Superior temporal gyrus (tissue), 1 donor: Measurements from ENCODE around the gene TRIM63.
A peak's percentile ranks its signal among the peaks of the same experiment; 100 is the strongest.

Experiments used
- DNase-seq: peaks from one replicate; pipeline ENCODE4 v3.0.0-alpha.2; 2016; ENCODE audit errors: extremely low spot score

The TRIM63 gene

GRCh38 chr1:26034504-26035202, 32.8 kb downstream of the TRIM63 start:
- DNase-seq, result no peak

DNA sequence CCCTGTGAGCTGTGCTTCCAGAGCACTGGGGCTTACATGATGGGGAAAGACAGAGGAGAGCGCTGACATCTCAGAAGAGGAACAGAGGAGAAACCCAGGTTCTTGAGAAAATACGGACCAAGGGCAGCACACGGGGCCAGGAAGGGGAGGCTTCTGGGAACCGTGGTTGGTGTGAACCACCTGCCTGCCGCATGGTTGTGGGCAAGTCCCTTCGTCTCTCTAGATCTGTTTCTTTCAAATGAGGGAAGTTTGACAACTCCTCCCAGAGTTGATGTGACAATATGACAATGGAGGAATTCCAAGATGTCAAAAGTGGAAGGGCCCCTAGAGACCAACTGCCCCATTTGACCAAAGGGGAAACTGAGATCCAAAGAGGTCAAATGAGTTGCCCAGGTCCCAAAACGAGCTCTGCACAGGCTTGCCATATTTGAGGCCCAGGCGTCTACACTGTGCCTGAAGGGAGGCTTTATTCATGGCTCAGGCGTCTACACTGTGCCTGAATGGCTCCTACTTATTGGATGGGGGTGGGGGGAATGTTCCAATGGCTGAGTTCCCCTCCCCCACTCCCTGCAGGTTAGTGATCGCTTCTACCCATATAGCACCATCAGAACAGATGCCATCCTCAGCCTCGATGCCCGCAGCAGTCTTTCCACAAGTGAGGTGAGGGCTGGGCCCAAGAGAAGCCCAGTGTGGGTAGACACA, 34.6 kb downstream of the TRIM63 start:
- DNase-seq, result no peak

DNA sequence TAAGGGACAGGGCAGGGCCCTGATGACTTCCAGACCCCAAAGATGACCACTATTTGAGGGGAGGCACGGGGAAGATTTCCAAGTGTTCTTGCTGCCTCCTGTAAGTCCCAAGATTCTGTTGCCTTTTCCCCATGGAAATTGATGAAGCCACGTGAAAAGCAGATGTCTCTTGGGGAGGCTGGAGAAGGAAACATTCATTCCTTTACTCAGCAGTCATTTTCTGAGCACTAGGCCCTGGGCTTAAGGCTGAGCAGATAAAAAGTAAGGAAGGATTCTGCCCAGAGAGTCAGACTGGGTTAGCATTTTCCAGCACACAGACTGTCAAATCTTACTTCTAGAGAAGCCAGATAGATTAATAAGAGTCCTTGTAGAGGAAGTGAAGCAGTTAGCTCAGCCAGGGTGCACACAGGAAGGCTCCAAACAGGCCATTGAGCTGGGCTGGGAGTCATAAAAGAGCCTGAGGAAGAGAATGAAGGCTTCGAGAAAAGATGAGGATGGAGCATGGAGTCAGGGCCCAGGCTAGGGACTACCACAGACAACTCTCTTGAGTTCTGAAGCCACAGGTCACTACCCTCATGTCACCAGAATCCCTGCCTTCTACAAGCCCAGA, 35.7 kb downstream of the TRIM63 start:
- no peak for DNase-seq

DNA sequence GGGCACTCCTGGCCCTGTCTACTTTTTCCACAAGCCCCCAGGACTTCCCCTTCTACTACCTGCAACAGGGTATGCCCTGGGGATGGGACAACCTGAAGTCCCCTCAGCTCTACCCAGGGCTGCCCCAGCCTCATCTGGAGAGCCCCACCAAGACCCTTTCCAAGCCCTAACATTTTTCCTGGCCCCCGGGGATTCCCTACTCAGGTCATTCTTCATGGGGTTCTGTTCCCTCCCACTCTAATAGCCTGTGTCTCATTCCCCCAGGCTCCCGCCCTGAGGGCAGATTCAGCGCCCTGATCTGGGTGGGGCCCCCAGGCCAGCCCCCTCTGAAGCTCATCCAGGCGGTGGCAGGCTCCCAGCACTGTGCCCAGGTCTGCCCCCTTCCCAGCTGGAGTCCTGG, 36.2 kb downstream of the TRIM63 start:
- no peak for DNase-seq

- peak; percentile 33 for DNase-seq
Measured at GRCh38 chr1:26029864-26030481, 37.5 kb downstream of the TRIM63 start.

DNA sequence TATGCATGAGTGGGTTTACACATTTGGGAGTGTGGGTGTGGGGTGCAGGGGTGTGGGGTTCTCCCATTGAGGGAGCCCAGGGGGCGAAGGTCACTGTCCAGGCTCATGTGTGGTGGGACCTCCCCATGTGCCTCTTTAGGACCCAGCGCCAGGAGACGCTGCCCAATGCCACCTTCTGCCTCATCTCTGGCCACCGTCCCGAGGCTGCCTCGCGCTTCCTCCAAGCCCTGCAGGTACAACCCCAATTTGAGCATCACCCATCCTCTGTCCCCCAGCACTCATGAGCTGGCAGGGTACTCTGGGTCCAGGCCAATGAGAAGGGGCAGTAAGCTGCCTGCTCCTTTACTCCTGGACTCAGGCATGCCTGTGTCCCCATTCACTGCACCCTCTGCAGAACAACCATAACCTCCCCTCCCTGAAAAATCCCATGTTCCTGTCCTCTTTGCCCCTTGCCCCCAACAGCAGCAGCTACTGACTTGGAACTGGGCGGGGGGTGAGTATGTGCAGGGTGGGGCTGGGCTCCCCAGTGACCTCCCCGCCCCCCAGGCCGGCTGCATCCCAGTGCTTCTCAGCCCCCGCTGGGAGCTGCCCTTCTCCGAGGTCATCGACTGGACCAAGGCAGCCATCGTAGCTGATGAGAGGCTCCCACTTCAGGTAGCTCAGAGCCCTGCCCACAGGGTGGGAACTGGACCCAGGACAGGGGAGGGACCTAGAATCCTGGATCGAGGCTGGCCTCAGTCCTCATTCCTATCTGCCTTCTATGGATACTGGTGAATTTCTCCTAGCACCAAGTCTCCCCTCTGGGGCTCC, 38.2 kb downstream of the TRIM63 start:
- DNase-seq, result no peak

DNA sequence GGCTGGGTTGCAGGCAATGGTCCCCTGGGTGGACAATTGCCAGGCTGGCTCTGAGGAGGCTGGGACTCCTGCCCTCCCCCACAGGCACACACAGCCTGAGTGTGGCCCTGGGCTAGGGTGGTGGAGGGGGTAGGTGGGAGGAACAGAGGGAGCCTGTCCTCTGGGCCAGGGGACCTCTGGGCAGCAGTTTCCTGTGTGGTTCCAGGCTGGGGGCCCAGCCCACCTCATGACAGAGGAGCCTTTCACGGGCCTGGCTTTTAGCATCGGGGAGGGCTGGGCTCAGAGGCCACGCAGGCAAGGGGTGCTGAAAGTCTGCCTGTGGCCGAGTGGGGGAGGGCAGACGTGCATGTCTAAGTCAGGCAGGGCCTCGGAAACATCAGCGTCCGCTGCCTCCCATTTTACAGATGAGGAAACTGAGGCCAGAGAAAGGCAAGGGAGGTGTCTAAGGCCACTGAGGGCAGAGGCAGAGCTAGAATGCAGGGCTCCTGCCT, 38.9 kb downstream of the TRIM63 start:
- DNase-seq, result no peak

DNA sequence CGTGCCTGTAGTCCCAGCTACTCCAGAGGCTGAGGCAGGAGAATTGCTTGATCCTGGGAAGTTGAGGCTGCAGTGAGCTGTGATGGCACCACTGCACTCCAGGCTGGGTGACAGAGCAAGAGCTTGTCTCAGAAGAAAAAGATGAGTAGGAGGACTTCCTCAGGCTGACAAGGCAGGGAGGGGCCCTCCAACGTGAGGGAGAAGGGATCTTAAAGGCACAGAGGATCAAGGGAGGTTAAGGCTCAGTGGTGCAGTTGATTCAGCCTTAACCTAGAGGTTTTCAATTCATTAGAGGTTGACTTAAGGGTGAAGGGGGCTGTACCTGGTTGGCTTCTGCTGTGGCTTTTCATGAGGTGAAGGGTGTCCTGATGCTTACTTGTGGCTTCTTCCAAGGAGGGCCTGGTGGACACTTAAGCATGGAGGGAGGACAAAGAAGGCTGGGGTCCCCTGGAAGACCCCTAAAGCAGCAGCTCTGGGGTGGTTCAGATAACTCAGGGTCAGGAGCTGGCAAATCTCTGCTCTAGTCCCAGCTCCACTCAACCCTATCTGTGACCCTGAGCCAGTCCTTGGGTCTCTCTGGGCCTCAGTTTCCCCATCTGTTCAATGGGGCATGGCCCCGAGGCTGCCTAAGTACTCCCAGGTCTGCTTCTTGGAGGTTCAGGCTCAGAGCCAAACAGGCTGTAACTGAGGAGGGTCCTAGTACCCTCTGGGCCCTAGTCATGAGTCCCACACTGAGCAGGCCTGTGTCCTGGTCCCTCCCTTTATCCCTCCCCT, 39.5 kb downstream of the TRIM63 start:
- no peak for DNase-seq

- DNase-seq, result no peak
Measured at GRCh38 chr1:26025517-26025916, 41.9 kb downstream of the TRIM63 start.

DNA sequence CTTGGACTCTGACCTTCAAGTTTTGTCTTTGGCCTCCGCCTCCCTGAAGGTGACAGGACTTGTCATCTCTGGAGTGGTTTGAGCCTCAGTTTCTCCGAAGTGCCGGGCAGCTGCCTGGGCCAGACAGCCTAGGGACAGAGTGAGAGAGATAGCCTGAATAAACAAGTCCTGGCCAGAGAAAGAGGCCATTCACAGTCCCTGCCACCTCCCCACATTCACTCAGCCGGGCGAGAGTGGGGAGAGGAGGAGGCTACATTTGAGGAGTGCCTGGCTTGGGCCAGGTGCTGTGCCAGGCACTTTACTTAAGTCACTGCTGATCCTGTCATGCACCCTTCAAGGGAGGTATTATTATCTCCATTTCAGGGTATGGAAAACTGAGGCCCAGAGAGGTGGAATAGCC, 42.4 kb downstream of the TRIM63 start:
- no peak for DNase-seq

- peak; percentile 16 for DNase-seq
Measured at GRCh38 chr1:26023826-26024225, 43.6 kb downstream of the TRIM63 start.

DNA sequence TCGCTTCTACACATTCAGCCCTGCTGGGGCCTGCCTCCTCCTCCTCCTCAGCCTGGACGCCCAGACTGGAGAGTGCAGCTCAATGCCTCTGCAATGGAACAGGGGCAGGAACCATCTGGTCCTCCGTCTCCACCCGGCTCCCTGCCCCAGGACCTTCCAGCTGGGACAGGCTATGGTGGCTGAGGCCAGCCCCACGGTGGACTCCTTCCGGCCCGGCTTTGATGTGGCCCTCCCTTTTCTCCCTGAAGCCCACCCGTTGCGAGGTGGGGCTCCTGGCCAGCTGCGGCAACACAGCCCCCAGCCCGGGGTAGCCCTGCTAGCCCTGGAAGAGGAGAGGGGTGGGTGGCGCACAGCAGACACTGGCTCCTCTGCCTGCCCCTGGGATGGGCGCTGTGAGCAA, 44.4 kb downstream of the TRIM63 start:
- no peak for DNase-seq

GRCh38 chr1:26022404-26022779, 45.0 kb downstream of the TRIM63 start:
- no peak for DNase-seq

DNA sequence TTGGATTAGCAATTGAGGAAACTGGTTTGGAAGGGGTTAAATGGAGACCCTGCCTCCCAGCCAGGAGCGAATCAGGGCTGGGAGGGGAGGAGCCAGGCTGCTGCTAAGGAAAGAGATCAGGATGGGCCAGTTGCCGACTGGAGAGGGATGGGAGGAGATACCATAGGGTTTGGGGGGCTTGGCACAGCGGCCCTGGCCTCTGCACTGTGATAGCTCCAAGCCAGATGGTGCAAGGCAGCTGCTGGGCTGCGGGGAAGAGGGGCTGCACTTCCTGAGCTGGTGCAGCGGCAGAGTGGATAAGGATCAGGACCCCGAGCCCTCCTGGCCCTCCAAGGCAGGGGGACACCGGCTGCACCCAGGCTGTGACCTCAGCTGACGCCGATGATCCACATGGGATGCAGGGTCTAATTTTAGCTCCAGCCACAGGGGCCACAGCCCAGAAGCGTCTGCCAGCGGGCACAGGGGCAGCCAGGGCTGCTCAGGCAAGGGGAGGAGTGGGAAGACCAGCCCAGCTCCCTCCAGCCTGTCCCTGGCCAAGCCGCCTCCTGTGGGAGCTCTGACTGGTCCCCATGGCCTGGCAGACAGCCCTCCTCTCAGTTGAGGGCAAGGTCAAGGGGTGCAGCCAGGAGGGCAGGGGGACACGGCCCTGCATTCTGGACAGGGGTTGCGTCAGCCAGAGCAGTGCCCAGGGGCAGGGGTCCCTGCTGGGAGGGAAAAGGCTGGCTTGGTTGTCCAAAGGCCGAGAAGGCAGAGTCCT, 45.6 kb downstream of the TRIM63 start, which contains the start of gene EXTL1:
EXTL1 (plus strand) TSS at position 129 of the 757 bp plus-strand sequence. CDS start 872 bp downstream, outside the sequence.
- DNase-seq, result peak; percentile 66

DNA sequence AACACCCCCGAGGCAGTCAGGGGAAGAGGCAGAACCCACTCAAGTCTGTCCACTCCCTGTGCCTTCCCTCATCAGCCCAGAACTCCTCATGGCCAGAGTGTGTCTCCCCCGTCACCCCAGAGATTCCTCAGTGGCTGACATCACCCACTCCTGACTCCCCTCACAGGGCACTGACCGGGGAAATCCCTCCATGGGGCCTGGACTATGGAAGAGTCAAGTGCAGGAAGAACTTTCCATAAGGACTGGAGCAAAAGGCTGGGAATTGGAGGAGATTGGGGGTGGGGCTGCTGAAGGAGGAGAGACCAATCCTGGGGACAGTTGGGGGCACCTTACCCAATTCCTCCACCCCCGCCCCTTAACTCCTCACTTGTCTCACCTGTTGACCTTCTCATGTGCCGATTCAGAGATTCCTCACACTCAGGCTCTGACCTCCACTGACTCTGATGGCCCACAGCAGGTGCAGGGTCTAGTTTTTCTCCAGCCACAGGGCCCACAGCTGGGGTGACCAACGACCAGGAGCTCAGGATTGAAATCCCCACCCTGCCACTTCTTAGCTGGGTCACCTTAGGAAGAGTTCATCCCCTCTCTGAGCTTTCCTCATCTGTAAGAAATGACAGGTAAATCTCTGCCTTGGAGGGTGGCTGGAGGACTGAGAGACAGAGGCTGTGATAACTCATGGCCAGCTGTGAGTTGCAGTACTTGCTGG, 46.3 kb downstream of the TRIM63 start:
- DNase-seq, result no peak

DNA sequence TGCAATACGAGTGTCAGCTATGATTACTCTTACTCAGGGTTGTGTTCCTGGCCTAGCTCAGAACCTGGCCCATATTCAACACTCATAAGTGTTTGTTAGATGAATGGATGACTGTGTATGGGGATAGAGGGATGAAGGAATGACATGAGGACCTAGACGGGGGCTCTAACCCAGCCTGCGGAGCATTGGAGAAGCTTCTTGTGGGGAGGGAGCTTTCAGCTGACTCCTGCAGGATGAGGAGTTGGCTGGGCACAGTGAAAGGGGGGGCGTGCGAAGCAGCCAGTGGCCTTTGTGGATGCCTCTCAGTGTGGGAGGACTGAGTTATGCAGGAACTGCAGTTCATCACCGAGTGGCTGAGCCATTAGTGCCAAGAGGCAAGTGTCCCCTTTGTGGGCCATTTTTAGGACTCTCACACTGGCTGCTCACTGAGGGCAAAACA, 47.1 kb downstream of the TRIM63 start:
- peak; percentile 28 for DNase-seq

GRCh38 chr1:26019641-26020315, 47.7 kb downstream of the TRIM63 start:
- DNase-seq, result no peak

DNA sequence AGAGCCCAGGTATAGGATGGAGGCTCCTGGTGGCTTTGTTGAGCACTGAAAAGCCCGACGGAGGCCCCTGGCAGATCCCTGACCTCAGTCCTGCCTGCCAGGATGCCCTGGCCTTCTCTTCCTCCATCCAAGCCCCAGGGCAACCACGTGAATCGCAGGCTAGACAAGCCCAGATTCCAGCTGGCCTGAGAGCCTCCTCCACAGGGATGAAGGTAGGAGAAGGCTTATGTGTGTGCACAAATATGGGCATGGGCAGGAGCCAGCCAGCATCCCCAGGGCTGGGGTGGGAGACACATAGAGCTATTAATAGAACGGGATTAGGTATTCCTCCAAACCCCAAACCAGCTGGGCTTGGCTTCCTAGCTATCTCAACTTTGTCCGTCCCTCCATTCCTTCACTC, 49.8 kb downstream of the TRIM63 start:
- no peak for DNase-seq
